ENCODE measurements around the gene FBXL17.

The FBXL17 gene

GRCh38 chr5:107926121-107926520 is 455.8 kb downstream of the FBXL17 start:
- no peak for DNase-seq (ENCODE audit: extremely low read depth in 1 of 2, low read depth in 1 of 2)

GRCh38 chr5:107925200-107925599 is 456.7 kb downstream of the FBXL17 start:
- no peak for DNase-seq (ENCODE audit: extremely low read depth in 1 of 2, low read depth in 1 of 2)

GRCh38 chr5:107919969-107920368 is 461.9 kb downstream of the FBXL17 start:
- no peak for DNase-seq (ENCODE audit: extremely low read depth in 1 of 2, low read depth in 1 of 2)

- DNase-seq (ENCODE audit: extremely low read depth in 1 of 2, low read depth in 1 of 2), result no peak
Observed at GRCh38 chr5:107919361-107919760, 462.5 kb downstream of the FBXL17 start.

GRCh38 chr5:107917983-107918382 is 463.9 kb downstream of the FBXL17 start:
- DNase-seq (ENCODE audit: extremely low read depth in 1 of 2, low read depth in 1 of 2), result no peak

GRCh38 chr5:107916731-107917725 is 464.9 kb downstream of the FBXL17 start:
- DNase-seq (ENCODE audit: extremely low read depth in 1 of 2, low read depth in 1 of 2), result no peak

GRCh38 chr5:107915176-107915812 is 466.6 kb downstream of the FBXL17 start:
- DNase-seq (ENCODE audit: extremely low read depth in 1 of 2, low read depth in 1 of 2), result no peak

- no peak for DNase-seq (ENCODE audit: extremely low read depth in 1 of 2, low read depth in 1 of 2)
Observed at GRCh38 chr5:107913494-107913893, 468.4 kb downstream of the FBXL17 start.

GRCh38 chr5:107900721-107901120 is 481.2 kb downstream of the FBXL17 start:
- no peak for DNase-seq (ENCODE audit: extremely low read depth in 1 of 2, low read depth in 1 of 2)

GRCh38 chr5:107894361-107894760 is 487.5 kb downstream of the FBXL17 start:
- no peak for DNase-seq (ENCODE audit: extremely low read depth in 1 of 2, low read depth in 1 of 2)

GRCh38 chr5:107893642-107894041 is 488.3 kb downstream of the FBXL17 start:
- DNase-seq (ENCODE audit: extremely low read depth in 1 of 2, low read depth in 1 of 2), result no peak

GRCh38 chr5:107889387-107889786 is 492.5 kb downstream of the FBXL17 start:
- no peak for DNase-seq (ENCODE audit: extremely low read depth in 1 of 2, low read depth in 1 of 2)

GRCh38 chr5:107888541-107888940 is 493.4 kb downstream of the FBXL17 start:
- DNase-seq (ENCODE audit: extremely low read depth in 1 of 2, low read depth in 1 of 2), result no peak

- no peak for DNase-seq (ENCODE audit: extremely low read depth in 1 of 2, low read depth in 1 of 2)
Observed at GRCh38 chr5:107887166-107887943, 494.5 kb downstream of the FBXL17 start.

GRCh38 chr5:107885601-107886000 is 496.3 kb downstream of the FBXL17 start:
- no peak for DNase-seq (ENCODE audit: extremely low read depth in 1 of 2, low read depth in 1 of 2)

- no peak for DNase-seq (ENCODE audit: extremely low read depth in 1 of 2, low read depth in 1 of 2)
Observed at GRCh38 chr5:107884871-107885270, 497.0 kb downstream of the FBXL17 start.

- no peak for DNase-seq (ENCODE audit: extremely low read depth in 1 of 2, low read depth in 1 of 2)
Observed at GRCh38 chr5:107878661-107879060, 503.2 kb downstream of the FBXL17 start.

GRCh38 chr5:107876906-107877305 is 505.0 kb downstream of the FBXL17 start:
- no peak for DNase-seq (ENCODE audit: extremely low read depth in 1 of 2, low read depth in 1 of 2)

- no peak for DNase-seq (ENCODE audit: extremely low read depth in 1 of 2, low read depth in 1 of 2)
Observed at GRCh38 chr5:107876261-107876660, 505.6 kb downstream of the FBXL17 start.

- DNase-seq (ENCODE audit: extremely low read depth in 1 of 2, low read depth in 1 of 2), result no peak
Observed at GRCh38 chr5:107875833-107876232, 506.1 kb downstream of the FBXL17 start.

GRCh38 chr5:107874795-107875194 is 507.1 kb downstream of the FBXL17 start:
- DNase-seq (ENCODE audit: extremely low read depth in 1 of 2, low read depth in 1 of 2), result no peak

Data from activated CD8-positive, alpha-beta memory T cell treated with anti-CD3 and anti-CD28 coated beads for 1 hour (primary cell).